NCI-H1417 (cell line): ENCODE results near the gene MYL3.

Source experiments
- DNase-seq, 3 experiments: peaks; one replicate each; lab custom pipeline; 2025; lab: John Stamatoyannopoulos, UW

The MYL3 gene

GRCh38 chr3:46883054-46883829, 20.0 kb upstream of the MYL3 start:
- DNase-seq: peak in 2 of 3 experiments; percentile 6 to 26

- peak in 2 of 3 experiments; percentile 38 to 41 for DNase-seq
Measured at GRCh38 chr3:46882377-46883053, 19.3 kb upstream of the MYL3 start.

GRCh38 chr3:46881596-46882376, 18.5 kb upstream of the MYL3 start:
- DNase-seq: peak in 2 of 3 experiments; percentile 38 to 41

- no peak for DNase-seq
Measured at GRCh38 chr3:46880884-46881595, 17.8 kb upstream of the MYL3 start.

GRCh38 chr3:46878781-46879436, 15.7 kb upstream of the MYL3 start:
- peak in 1 of 3 experiments; percentile 2 for DNase-seq

GRCh38 chr3:46877406-46878125, 14.3 kb upstream of the MYL3 start, which contains the start of gene PTH1R:
Gene PTH1R (plus strand): TSS chr3:46877721. CDS start chr3:46883560, 5,839 bp downstream.
- DNase-seq: no peak

- DNase-seq: no peak
Measured at GRCh38 chr3:46876313-46877300, 13.4 kb upstream of the MYL3 start.

- DNase-seq: no peak
Measured at GRCh38 chr3:46875560-46875959, 12.3 kb upstream of the MYL3 start.

GRCh38 chr3:46874430-46874829, 11.2 kb upstream of the MYL3 start:
- no peak for DNase-seq

GRCh38 chr3:46873521-46873920, 10.3 kb upstream of the MYL3 start:
- no peak for DNase-seq

GRCh38 chr3:46871222-46871621, 8.0 kb upstream of the MYL3 start:
- no peak for DNase-seq

- no peak for DNase-seq
Measured at GRCh38 chr3:46870651-46871050, 7.4 kb upstream of the MYL3 start.

- no peak for DNase-seq
Measured at GRCh38 chr3:46869440-46869839, 6.2 kb upstream of the MYL3 start.

- no peak for DNase-seq
Measured at GRCh38 chr3:46868948-46869347, 5.7 kb upstream of the MYL3 start.

- DNase-seq: no peak
Measured at GRCh38 chr3:46868287-46868686, 5.0 kb upstream of the MYL3 start.

- no peak for DNase-seq
Measured at GRCh38 chr3:46867550-46867898, 4.3 kb upstream of the MYL3 start.

- DNase-seq: peak; percentile 13 to 44 (median 29)
Measured at GRCh38 chr3:46866720-46867549, 3.7 kb upstream of the MYL3 start.

- DNase-seq: peak in 1 of 3 experiments; percentile 8
Measured at GRCh38 chr3:46866032-46866595, 2.9 kb upstream of the MYL3 start.
